Adipose tissue (tissue), 3 donors: ENCODE measurements around the gene VBP1. TPM values are rescaled to one million over a fixed set of nuclear protein-coding genes. Genes with fewer than 3 reads are reported as not detected.
"Not testable (repeated sequence)": the region's sequence is repeated elsewhere in the genome, so short reads cannot be mapped to it uniquely, and the experiment has no call there.

Experiments
- H3K27ac ChIP-seq: one replicate; pipeline ENCODE4 v1.5.1; 2013; ENCODE audit warnings: low read depth, low read length
- WGBS, 3 donors: extraction: QIAGEN DNeasy Blood & Tissue Kit; methylation state at CpG; one replicate each; pipeline ENCODE4 v1.1.7; 2013; 5-methylcytosine and 5-hydroxymethylcytosine counted together
- polyA plus RNA-seq, 3 donors: library from polyadenylated mRNA; stranded (reverse); fragments of 200-250 nt; gene quantifications; one replicate each; pipeline ENCODE4 v1.2.3, GENCODE V29; 2013
- donor health status: healthy with polysubstance abuse.
- donor health status: Bipolar disorder and iron deficiency.
- donor health status: healthy.

Gene VBP1
- polyA plus RNA-seq, 3 donors: 14.2 to 49.6 (median 29.9) TPM

DNA sequence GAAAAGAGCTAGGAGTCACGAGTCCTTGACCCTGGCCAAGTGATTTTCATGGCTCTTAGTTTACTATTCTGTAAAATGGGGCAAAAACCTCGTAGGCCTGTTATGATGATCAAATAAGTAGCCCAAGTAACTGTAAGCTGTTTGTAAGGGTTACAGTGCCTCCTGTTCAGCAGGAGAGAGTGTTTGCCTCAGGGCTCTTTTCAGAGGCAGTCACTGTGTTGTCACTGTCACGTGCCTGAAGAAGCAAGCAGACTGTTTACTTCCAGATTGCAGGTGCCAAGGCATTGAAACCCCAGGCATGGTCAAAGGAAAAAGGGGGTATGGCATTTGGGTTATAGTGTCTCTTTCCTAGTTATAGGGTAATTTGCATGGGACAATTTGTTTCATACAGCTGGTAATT, 43.5 kb downstream of the VBP1 start:
- no peak overlapping the region for H3K27ac ChIP-seq
- WGBS, 3 donors: 45 to 92% (median 51%) methylated on average over 3 of the region's 3 CpGs

DNA sequence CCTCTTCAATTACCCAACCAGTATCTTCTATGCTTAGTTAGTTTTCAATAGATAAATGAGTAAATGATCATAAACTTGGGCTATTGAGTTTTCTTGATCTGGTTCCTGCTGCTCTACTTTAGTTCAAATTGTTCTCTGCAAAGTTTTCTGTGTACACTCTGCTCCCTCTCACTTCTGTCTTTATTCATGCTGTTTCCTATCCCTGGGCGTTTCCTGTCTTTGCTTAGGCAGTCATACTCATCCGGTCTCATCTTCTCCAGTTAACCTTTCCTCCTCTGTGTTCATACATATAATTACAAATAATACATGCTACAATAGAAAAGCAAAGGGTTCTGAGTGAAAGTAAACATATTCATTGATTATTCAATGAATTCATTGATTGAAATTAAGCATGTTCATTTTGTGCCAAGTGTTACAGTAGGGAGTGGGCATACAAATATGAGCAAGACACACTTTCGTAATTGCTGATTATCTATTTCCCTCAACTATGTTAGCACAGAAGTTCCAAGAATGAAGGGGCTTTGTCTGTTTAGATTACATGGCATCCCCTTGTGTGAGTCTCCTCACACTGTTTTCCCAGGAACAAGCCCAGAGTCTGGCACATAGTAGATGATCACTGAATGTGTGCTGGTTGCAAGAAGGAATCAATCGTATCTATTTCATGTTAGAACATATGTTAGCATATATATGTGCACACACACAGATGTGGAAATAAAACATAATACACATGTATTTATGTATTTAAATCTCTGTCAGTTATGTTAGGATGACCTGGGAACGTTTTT, 46.9 kb downstream of the VBP1 start:
- 13 to 39% (median 32%) methylated on average over 5 of the region's 5 CpGs for WGBS, 3 donors
- no peak overlapping the region for H3K27ac ChIP-seq

DNA sequence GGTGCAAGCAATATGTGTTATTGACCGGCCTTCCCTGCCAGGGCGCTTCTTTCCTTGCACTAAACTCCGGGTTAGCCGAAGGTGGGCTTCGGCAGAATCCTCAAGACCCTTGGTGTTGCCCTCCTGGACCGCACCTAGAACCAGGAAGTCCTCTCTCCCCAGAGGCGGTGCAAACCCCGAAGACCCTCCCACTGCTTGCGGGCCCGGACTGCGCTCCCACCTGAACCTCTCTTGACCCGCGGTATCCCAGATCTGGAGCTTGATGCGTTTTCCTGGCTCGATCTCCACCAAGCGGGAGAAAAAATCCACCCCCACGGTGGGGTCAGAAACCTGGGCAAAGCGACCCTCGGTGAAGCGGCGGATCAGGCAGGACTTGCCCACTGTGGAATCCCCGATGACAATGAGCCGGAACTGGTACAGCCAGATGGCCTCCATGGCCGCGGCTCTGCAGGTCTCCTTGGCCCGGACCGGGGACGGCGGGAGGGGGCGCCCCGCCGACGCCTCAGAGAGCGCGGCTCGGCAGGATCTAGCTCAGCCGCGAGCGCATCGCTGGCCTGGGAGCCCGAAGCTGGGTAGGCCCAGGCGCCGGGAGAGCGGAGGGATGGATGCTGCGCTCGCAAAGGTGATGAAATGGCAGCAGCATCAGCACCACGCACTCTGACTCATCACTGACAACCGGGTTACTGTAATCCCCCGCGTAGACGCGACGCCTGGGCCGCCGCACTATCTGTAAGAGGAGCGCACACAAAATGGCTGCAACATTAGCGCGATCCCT, 47.8 kb downstream of the VBP1 start, which contains the start of gene RAB39B:
Gene RAB39B, minus strand, starts transcription at position 638 of the 775 bp plus-strand sequence. Its CDS starts 203 bp downstream, at position 435.
- H3K27ac ChIP-seq: no peak within 1 kb of the TSS

DNA sequence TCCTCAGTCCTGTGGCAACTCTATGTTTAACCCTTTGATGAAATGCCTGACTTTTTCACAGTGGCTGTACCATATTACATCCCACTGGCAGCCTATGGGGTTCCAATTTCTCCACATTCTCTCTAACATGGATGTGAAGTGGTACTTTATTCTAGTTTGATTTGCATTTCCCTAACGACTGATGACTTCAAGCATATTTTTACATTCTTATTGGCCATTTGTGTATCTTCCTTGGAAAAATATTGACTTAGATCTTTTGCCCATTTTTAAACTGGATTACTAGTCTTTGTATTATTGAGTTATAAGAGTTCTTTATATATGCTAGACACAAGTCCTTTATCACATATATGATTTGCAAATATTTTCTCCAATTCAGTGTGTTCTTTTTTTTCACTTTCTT, 50.2 kb downstream of the VBP1 start:
- 86 to 100% (median 91%) methylated on average over 1 of the region's 1 CpG for WGBS, 3 donors
- no peak overlapping the region for H3K27ac ChIP-seq

More for the DNA sequence above, 47.8 kb downstream of the VBP1 start, which contains the start of gene RAB39B:
- WGBS, 3 donors: 0 to 26% (median 1%) methylated on average over 34 to 58 of the region's 58 CpGs

DNA sequence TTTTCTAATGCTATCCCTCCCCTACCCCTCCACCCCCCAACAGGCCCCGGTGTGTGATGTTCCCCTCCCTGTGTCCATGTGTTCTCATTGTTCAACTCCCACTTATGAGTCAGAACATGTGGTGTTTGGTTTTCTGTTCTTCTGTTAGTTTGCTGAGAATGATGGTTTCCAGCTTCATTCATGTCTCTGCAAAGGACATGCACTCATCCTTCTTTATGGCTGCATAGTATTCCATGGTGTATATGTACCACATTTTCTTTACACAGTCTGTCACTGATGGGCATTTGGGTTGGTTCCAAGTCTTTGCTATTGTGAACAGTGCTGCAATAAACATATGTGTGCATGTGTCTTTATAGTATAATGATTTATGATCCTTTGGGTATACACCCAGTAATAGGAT, 51.7 kb downstream of the VBP1 start:
- H3K27ac ChIP-seq: not testable (repeated sequence)
- 67 to 91% (median 87%) methylated on average over 1 of the region's 1 CpG for WGBS, 3 donors

DNA sequence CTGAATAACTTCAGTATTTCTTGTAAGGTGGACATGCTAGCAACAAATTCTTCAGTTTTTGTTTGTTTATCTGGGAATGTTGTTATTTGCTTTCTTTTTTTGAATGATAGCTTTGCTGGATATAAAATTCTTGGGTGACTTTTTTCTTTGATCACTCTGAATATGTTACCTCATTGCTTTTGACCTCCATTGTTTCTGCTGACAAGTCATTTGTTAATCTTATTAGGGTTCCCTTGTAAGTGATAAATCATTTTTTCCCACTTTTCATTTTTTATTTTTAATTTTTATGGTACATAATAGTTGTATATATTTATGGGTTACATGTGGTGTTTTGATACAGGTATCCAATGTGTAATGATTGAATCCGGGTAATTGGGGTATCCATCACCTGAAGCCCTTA, 54.7 kb downstream of the VBP1 start:
- WGBS, 3 donors: 94 to 100% (median 97%) methylated on average over 1 of the region's 1 CpG
- no peak overlapping the region for H3K27ac ChIP-seq

DNA sequence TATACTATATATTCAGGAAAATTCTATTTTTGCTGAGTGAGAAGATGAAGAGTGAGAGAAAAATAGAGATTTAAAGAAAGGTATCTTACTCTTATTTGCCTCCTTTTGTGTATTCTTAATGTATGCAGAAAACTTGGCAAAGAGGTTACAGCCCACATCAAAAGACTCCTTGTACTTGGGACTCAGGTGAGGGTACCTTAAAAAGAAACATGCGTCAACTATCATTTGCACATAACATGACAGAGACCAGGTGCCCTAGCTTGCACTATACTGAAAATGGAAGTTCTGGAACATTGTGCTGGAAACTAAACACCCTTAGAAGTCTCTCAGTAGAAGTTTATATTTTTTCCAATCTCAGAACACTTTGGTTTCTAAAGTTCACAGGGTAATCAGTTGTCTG, 63.6 kb downstream of the VBP1 start:
- 83 to 91% (median 86%) methylated on average over 1 of the region's 1 CpG for WGBS, 3 donors

More for the DNA sequence above, 63.6 kb downstream of the VBP1 start:
- no peak overlapping the region for H3K27ac ChIP-seq

Other genes with a start within 250 kb of the VBP1 start
- gene F8, start 193.7 kb upstream of the VBP1 start, polyA plus RNA-seq: 10 to 100 TPM in 2 of 3 donors, 1 to 10 TPM in 1; 5.1 to 26.7 (median 25.8) TPM
- 100 to 1,000 TPM; 106 to 176 (median 145) TPM for gene FUNDC2, start 189.6 kb upstream of the VBP1 start, polyA plus RNA-seq
- 10 to 100 TPM in 2 of 3 donors, 1 to 10 TPM in 1; 9.5 to 21.5 (median 12.6) TPM for gene CMC4, start 145.3 kb upstream of the VBP1 start, polyA plus RNA-seq
- 10 to 100 TPM; 10.1 to 31.0 (median 11.0) TPM for gene MTCP1, start 145.3 kb upstream of the VBP1 start, polyA plus RNA-seq
- 10 to 100 TPM in 1 of 3 donors, 1 to 10 TPM in 2; 7.7 to 10.1 (median 7.8) TPM for gene BRCC3, start 145.0 kb upstream of the VBP1 start, polyA plus RNA-seq
- under 1 TPM; 0.10 to 0.86 (median 0.34) TPM for gene RAB39B, start 48.0 kb downstream of the VBP1 start, polyA plus RNA-seq
- gene CLIC2, start 118.2 kb downstream of the VBP1 start, polyA plus RNA-seq: 10 to 100 TPM in 2 of 3 donors, 1 to 10 TPM in 1; 2.0 to 29.7 (median 12.8) TPM
- not detected for gene F8A2, start 165.6 kb downstream of the VBP1 start, polyA plus RNA-seq
- 10 to 100 TPM in 1 of 3 donors, 1 to 10 TPM in 1, not detected in 1; 4.1 to 10.4 TPM for gene F8A3, start 242.2 kb downstream of the VBP1 start, polyA plus RNA-seq